ENCODE data around the gene KLK13.

- TF ChIP-seq CTCF (IDR thresholded peaks at IDR 0.05) (no peak), POLR2A (IDR thresholded peaks at IDR 0.05) (peak; percentile 63), POLR2AphosphoS5 (IDR thresholded peaks at IDR 0.05) (no peak)
Measured at GRCh38 chr19:51027126-51027806, 37.6 kb downstream of the KLK13 start.
